ENCODE measurements around the gene MRPL40. TPM values are rescaled to one million over a fixed set of nuclear protein-coding genes. Genes with fewer than 3 reads are reported as not detected.

Gene MRPL40
- total and polyA plus RNA-seq, 2 of the 13 experiments (the other 11 are each of a cell fraction or from before 2014, with no cell fraction given): 42.7 to 79.7 TPM

DNA sequence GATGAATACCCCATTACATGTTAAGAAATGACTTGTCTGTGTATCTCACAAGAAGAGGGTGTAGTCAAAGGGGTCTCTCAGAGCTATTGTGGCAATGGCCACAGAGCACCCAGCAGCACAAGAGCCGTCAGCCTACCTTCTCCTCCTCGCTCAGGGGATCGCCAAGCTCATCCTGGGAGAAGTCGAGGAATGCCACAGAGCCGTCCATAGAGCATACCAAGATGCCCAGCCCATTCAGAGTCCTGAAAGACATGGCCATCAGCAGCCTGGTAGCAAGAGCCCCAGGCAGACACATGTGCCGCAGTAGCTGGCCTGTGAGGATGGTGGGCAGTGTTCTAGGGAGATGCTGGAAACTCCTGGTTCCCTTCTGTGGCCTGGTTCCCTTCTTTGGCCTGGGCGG lies 44.8 kb upstream of the MRPL40 start:
- H3K27ac ChIP-seq (ENCODE audit: extremely low read length, insufficient read depth, low read length): no peak overlapping the region
- H2AFZ ChIP-seq (ENCODE audit: low read length): no peak overlapping the region
- H4K20me1 ChIP-seq (ENCODE audit: insufficient read depth, low read length): no peaks in the 10 kb centered on the region
- H3K79me2 ChIP-seq (ENCODE audit: insufficient read depth, low read length): no peaks in the 10 kb centered on the region
- 95% methylated on average over 7 of the region's 7 CpGs for WGBS (ENCODE audit: low lambda C conversion rate)
- TF ChIP-seq, protein P1, sequence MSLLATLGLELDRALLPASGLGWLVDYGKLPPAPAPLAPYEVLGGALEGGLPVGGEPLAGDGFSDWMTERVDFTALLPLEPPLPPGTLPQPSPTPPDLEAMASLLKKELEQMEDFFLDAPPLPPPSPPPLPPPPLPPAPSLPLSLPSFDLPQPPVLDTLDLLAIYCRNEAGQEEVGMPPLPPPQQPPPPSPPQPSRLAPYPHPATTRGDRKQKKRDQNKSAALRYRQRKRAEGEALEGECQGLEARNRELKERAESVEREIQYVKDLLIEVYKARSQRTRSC (CRISPR knock-in tag; IDR thresholded peaks at IDR 0.05; ENCODE audit: low read depth): no peak
- peak; percentile 21 for TF ChIP-seq RBM22 (optimal IDR thresholded peaks at IDR 0.05; ENCODE audit: low read length)
- no peak for TF ChIP-seq ZNF34 (CRISPR knock-in tag; IDR thresholded peaks at IDR 0.05; ENCODE audit: borderline replicate concordance)
- no peak for ATAC-seq
- no peaks in the 10 kb centered on the region for H3K27me3 ChIP-seq (ENCODE audit: control insufficient read depth in 1 of 2, insufficient read depth in 2 of 2, low read length in 2 of 2)
- H3K4me1 ChIP-seq (ENCODE audit: insufficient read depth, low read length): no peaks in the 10 kb centered on the region
- ChIA-PET POLR2A (no interaction called here), CTCF (ENCODE audit: low intra/inter-chr PET ratio, low total read pairs) (no interaction called here)
- H3K4me3 ChIP-seq (replicated peaks in 1 of 3; ENCODE audit: insufficient read depth in 1 of 3, low read depth in 2 of 3, low read length in 3 of 3): no peak overlapping the region
- FAIRE-seq: no peak
- BruUV-seq (replicated peaks): no TSS peak
- peaks cover 38 to 94% of the 10 kb centered on the region in 2 experiments for H3K36me3 ChIP-seq (replicated peaks in 1 of 2; ENCODE audit: control insufficient read depth in 1 of 2, insufficient read depth in 2 of 2, low read length in 2 of 2)
- no peak overlapping the region for H3K4me2 ChIP-seq (ENCODE audit: low read depth, low read length)
- no peaks in the 10 kb centered on the region for H3K9me3 ChIP-seq (ENCODE audit: low read length)
- in situ Hi-C loops (cut with HindIII; ENCODE audit: extremely low pct_ligation_motif_present, low pct_unique_long_range_greater_than_20kb): no loop called here
- intact Hi-C loops (cut with micrococcal nuclease; ENCODE audit: unreplicated experiment): no loop called here
- H3K9ac ChIP-seq (ENCODE audit: insufficient read depth, low read depth, low read length): no peak overlapping the region
- no peak for DNase-seq (ENCODE audit: low spot score)

DNA sequence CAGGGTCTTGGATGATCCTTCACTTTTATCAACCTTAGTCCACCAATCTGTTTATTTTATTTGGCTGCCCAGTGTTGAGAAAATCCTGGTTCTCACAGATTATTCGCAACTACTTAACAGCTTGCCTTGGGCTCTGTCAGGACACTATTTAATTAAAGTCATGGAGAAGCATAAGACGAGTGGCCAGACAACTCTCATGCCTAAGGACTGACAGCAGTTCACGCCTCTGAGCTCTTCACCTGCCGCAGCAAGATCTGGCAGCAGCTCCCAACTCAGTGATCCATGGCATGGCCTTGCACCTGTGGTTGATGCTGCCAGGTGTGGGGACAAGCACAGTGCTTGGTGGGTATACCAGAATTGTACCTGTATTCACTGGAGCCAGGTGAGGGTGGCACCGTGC lies 38.6 kb upstream of the MRPL40 start:
- H3K79me2 ChIP-seq (ENCODE audit: insufficient read depth, low read length): no peaks in the 10 kb centered on the region
- BruUV-seq (replicated peaks): no TSS peak
- H3K36me3 ChIP-seq (replicated peaks in 1 of 2; ENCODE audit: control insufficient read depth in 1 of 2, insufficient read depth in 2 of 2, low read length in 2 of 2): peaks cover 30 to 92% of the 10 kb centered on the region in 2 experiments
- DNase-seq (ENCODE audit: low spot score) (no peak), ATAC-seq (no peak), FAIRE-seq (no peak)
- H2AFZ ChIP-seq (ENCODE audit: low read length): no peak overlapping the region
- H3K4me1 ChIP-seq (ENCODE audit: insufficient read depth, low read length): no peaks in the 10 kb centered on the region
- in situ Hi-C loops (cut with HindIII; ENCODE audit: extremely low pct_ligation_motif_present, low pct_unique_long_range_greater_than_20kb) (no loop called here), intact Hi-C loops (cut with micrococcal nuclease; ENCODE audit: unreplicated experiment) (no loop called here)
- H3K27ac ChIP-seq (ENCODE audit: extremely low read length, insufficient read depth, low read length): no peak overlapping the region
- POLR2A ChIA-PET: no interaction called here
- no peak overlapping the region for H3K4me3 ChIP-seq (replicated peaks in 1 of 3; ENCODE audit: insufficient read depth in 1 of 3, low read depth in 2 of 3, low read length in 3 of 3)
- H3K27me3 ChIP-seq (ENCODE audit: control insufficient read depth in 1 of 2, insufficient read depth in 2 of 2, low read length in 2 of 2): no peaks in the 10 kb centered on the region
- H4K20me1 ChIP-seq (ENCODE audit: insufficient read depth, low read length): no peaks in the 10 kb centered on the region
- H3K9me3 ChIP-seq (ENCODE audit: low read length): no peaks in the 10 kb centered on the region
- no peak overlapping the region for H3K9ac ChIP-seq (ENCODE audit: insufficient read depth, low read depth, low read length)
- CTCF ChIA-PET (ENCODE audit: low intra/inter-chr PET ratio, low total read pairs): no interaction called here
- no peak overlapping the region for H3K4me2 ChIP-seq (ENCODE audit: low read depth, low read length)
- WGBS (ENCODE audit: low lambda C conversion rate): 91% methylated on average over 4 of the region's 5 CpGs
- TF ChIP-seq ADNP (CRISPR knock-in tag; IDR thresholded peaks at IDR 0.05) (no peak), CHD2 (IDR thresholded peaks at IDR 0.05; ENCODE audit: low read depth, low read length) (no peak), MIER2 (CRISPR knock-in tag; IDR thresholded peaks at IDR 0.05) (no peak), PHF20 (CRISPR knock-in tag; IDR thresholded peaks at IDR 0.05) (no peak), ZNF557 (CRISPR knock-in tag; IDR thresholded peaks at IDR 0.05) (no peak), ISL2 (CRISPR knock-in tag; IDR thresholded peaks at IDR 0.05) (no peak), HDAC2 (CRISPR knock-in tag; IDR thresholded peaks at IDR 0.05) (no peak), TCF7 (IDR thresholded peaks at IDR 0.05; ENCODE audit: low read depth) (no peak)
- TF ChIP-seq, protein P2, sequence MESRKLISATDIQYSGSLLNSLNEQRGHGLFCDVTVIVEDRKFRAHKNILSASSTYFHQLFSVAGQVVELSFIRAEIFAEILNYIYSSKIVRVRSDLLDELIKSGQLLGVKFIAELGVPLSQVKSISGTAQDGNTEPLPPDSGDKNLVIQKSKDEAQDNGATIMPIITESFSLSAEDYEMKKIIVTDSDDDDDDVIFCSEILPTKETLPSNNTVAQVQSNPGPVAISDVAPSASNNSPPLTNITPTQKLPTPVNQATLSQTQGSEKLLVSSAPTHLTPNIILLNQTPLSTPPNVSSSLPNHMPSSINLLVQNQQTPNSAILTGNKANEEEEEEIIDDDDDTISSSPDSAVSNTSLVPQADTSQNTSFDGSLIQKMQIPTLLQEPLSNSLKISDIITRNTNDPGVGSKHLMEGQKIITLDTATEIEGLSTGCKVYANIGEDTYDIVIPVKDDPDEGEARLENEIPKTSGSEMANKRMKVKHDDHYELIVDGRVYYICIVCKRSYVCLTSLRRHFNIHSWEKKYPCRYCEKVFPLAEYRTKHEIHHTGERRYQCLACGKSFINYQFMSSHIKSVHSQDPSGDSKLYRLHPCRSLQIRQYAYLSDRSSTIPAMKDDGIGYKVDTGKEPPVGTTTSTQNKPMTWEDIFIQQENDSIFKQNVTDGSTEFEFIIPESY (CRISPR knock-in tag; IDR thresholded peaks at IDR 0.05): no peak
- TF ChIP-seq, protein P3, sequence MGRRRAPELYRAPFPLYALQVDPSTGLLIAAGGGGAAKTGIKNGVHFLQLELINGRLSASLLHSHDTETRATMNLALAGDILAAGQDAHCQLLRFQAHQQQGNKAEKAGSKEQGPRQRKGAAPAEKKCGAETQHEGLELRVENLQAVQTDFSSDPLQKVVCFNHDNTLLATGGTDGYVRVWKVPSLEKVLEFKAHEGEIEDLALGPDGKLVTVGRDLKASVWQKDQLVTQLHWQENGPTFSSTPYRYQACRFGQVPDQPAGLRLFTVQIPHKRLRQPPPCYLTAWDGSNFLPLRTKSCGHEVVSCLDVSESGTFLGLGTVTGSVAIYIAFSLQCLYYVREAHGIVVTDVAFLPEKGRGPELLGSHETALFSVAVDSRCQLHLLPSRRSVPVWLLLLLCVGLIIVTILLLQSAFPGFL (CRISPR knock-in tag; IDR thresholded peaks at IDR 0.05): no peak
- TF ChIP-seq, protein P4, sequence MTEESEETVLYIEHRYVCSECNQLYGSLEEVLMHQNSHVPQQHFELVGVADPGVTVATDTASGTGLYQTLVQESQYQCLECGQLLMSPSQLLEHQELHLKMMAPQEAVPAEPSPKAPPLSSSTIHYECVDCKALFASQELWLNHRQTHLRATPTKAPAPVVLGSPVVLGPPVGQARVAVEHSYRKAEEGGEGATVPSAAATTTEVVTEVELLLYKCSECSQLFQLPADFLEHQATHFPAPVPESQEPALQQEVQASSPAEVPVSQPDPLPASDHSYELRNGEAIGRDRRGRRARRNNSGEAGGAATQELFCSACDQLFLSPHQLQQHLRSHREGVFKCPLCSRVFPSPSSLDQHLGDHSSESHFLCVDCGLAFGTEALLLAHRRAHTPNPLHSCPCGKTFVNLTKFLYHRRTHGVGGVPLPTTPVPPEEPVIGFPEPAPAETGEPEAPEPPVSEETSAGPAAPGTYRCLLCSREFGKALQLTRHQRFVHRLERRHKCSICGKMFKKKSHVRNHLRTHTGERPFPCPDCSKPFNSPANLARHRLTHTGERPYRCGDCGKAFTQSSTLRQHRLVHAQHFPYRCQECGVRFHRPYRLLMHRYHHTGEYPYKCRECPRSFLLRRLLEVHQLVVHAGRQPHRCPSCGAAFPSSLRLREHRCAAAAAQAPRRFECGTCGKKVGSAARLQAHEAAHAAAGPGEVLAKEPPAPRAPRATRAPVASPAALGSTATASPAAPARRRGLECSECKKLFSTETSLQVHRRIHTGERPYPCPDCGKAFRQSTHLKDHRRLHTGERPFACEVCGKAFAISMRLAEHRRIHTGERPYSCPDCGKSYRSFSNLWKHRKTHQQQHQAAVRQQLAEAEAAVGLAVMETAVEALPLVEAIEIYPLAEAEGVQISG (CRISPR knock-in tag; IDR thresholded peaks at IDR 0.05): no peak
